ENCODE results near the gene DNAAF5.

DNAAF5 gene

DNA sequence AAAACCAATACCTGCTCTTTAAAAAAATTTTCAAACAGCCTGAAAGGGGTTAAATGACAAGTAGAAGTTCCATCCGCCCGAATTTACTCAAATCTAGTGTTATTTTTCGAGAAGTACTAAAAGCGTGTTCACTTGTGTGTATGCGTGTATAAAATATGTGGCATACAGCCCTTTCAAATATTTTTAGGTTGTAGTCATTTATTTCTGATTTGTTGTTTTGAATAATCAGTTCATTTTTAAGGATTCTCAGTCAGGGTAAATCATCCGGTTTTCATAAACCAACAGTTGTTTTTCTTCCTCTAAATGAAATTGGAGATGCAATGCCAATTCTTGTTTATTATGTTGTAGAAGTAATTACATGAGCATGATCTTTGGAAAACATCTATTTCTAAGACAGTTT, 98.9 kb downstream of the DNAAF5 start:
- TF ChIP-seq, protein P1, sequence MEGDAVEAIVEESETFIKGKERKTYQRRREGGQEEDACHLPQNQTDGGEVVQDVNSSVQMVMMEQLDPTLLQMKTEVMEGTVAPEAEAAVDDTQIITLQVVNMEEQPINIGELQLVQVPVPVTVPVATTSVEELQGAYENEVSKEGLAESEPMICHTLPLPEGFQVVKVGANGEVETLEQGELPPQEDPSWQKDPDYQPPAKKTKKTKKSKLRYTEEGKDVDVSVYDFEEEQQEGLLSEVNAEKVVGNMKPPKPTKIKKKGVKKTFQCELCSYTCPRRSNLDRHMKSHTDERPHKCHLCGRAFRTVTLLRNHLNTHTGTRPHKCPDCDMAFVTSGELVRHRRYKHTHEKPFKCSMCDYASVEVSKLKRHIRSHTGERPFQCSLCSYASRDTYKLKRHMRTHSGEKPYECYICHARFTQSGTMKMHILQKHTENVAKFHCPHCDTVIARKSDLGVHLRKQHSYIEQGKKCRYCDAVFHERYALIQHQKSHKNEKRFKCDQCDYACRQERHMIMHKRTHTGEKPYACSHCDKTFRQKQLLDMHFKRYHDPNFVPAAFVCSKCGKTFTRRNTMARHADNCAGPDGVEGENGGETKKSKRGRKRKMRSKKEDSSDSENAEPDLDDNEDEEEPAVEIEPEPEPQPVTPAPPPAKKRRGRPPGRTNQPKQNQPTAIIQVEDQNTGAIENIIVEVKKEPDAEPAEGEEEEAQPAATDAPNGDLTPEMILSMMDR (IDR thresholded peaks at IDR 0.05), result no peak

DNA sequence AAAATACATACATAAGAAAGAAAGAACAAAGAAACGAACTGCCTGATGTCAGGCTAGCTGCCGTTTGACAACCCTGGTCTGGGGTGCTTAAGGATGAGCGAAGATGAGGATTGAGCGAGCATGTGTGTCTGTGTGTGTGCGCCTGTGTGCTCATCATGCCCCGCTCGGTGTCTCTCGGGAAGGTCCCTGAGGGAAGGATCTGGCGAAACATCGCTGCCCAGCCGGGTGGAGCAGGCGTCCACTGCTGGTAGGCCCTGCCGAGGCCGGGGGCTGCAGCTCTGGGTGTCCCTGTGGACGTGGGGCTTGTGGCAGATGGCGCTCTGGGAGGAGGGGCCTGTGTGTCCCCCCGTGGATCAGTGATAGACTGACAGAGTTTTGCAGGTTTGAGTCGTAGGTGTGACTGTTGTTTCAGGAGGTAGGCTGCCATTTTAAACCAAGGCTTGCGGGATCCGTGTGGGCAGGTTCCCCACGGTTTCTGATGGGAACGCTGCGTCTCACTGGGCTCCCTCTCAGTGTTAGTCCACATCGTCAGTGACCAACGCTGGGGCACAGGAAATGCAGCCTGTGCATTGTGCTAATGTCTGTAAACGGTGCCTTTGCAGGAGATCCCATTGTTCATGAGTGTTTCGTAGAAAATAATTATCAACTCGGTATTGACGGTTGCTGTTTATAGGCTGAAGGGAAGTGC, 99.9 kb downstream of the DNAAF5 start:
- TF ChIP-seq, protein P1 (IDR thresholded peaks at IDR 0.05), result no peak

DNA sequence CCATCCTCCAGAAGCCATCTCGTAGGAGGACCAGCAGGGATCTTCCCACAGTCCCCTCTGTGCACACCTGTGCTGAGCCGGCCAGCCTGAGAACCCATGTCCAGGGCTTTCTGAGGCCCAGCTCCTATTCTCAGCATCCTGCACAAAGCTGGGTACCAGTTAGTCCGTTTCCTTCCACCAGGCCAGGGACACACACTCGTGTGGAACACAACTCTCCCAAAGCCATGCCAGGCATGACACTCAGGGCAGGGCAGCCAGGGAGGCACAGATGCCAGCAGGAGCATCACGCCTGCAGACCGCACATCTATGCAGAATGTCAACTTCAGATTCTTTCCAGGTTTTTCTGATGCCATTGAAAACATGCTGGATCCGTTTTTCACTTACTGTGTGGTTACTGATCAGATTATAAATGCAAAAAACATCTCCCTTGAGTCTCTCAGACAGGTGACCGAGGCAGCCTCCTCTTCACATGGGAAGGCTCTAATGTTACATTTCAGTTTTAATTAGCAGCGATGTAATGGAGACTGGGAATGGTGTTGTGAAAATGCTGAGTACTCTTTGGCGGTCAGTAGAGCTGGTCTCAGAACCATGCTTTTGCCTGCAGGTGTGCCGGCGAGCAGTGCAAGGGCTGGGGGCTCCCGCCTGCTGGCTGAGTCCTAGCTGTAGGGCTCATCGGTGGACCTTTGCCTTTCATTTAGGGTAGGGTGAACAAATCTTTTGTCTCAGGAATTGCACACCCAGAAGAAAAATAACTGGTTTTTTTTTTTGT, 102.5 kb downstream of the DNAAF5 start:
- TF ChIP-seq, protein P1 (IDR thresholded peaks at IDR 0.05), result no peak

DNA sequence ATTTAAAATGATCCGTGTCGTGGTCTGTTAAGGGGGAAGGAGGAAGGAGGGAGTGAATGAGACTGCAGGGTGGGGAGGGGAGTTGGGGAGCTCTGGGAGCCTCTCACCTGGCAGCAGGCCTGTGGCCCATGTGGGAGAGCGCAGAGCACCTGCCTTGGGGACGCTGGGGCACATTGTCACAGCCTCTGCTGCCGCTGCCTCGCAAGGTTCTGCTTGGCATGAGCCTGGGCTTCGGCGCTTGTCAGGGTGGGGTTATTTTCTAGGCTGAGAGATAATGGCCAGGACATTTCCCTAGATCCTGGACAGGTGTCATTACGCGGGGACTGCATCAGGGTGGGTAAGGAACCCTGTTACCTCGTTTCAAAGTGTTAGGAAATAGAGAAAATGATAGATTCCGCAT, 103.6 kb downstream of the DNAAF5 start:
- TF ChIP-seq, protein P1 (IDR thresholded peaks at IDR 0.05), result no peak

DNA sequence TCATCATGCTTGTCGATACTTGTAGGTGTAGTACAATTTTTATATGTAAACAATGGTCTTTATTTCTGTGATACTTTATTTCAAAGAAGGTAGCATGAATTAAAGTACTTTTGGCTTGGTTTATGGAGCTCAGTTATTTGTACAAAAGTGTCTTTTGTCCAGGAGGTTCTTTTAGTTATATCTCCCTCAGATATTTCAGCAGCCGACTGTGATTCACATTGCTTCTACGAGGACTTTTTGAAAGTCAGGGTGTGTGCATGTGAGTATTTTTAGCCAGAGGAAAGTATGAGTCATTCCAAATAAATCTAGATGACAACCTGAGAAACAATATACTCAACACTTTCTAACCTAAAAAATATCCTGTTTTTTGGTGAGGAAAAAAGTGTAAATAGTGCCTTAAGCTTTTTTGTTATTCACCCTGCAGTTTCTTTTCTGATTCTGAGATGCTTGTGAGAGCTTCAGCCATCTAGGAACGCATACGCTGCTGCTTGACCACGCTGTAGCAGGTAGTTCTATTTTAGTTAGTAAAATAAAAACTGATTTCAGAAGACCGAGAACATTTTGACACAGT, 105.2 kb downstream of the DNAAF5 start:
- TF ChIP-seq, protein P1 (IDR thresholded peaks at IDR 0.05), result no peak

DNA sequence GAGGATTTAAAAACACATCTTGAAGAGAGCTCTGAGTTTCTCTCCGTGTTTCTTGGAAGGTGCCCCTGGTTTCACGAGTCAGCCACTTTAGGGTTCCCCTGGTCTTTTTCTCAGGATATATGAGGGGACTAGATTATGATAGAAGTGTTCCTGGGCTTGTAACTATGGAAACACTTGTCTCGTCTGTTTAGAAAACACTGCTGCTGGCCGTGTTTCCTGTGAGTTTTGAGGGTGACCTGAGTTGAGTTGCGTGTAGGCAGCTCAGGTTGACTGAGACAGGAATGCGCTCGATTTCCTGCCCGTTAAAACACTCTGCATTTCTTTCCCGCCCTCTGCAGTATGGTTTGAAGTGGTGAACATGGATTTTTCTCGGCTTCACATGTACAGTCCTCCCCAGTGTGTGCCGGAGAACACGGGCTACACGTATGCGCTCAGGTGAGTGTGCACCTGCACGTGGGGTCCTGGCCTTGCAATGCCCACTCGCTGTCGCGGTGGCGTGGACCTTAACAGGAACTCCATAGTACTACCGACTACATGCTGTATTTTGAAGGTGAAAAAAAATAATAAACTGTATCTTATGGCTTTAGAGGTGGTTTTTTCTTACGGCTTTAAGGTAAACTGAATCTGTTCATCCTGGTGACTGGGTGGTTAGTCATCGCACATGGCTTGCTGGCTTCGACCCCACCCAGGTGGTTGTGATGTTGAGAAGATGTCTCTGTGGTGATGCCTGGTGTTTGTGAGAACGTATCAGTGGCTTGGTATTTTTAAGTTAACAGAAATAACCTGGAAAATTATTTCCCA, 105.9 kb downstream of the DNAAF5 start, which contains the start of gene SUN1:
SUN1 (plus strand) TSS at position 310 of the 801 bp plus-strand sequence; CDS start at position 359, 49 bp downstream.
- TF ChIP-seq, protein P1 (IDR thresholded peaks at IDR 0.05), result no peak

DNA sequence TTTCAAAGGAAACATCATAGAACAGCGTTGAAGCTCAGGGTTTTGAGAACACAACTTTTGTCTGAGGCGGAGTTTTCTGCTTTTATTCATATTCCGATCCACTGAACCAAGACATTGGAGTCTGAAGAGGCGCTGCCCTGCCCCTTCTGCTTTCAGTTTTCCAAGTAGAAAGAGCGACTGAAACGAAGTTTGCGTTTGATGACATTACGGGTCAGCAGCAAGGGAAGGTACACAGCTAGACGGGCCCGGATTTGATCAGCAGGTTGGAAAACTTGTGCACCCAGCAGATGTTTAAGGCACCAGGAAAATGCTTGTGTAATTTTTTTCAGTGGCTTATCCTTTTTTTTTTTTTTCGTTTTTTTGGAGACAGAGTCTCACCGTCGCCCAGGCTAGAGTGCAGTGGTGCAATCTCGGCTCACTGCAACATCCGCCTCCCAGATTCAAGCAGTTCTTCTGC, 106.5 kb downstream of the DNAAF5 start:
- TF ChIP-seq, protein P1 (IDR thresholded peaks at IDR 0.05), result no peak
